ENCODE results near the gene OAS2. TPM values are rescaled to one million over a fixed set of nuclear protein-coding genes. Genes with fewer than 3 reads are reported as not detected.
"Not testable (repeated sequence)": the region's sequence is repeated elsewhere in the genome, so short reads cannot be mapped to it uniquely, and the experiment has no call there.

Gene OAS2
- total RNA-seq, 2 experiments from 2014 or later = 140 to 148 TPM

GRCh38 chr12:112988224-112988623, 9.9 kb downstream of the OAS2 start:
- no peak overlapping the region for H3K4me3 Mint-ChIP-seq
- DNase-seq = peak; percentile 62
- H3K27me3 Mint-ChIP-seq = no peaks in the 10 kb centered on the region
- H3K36me3 Mint-ChIP-seq = peaks cover 87% of the 10 kb centered on the region
- intact Hi-C loops (cut with micrococcal nuclease) = loop anchor here (1.0 kb wide), 1 partner anchor 10 kb away; the partner anchor contains the start of gene OAS2
- ChIA-PET POLR2A (interaction anchor here (1.4 to 4.8 kb wide), 2 partner anchors 10 to 81 kb away, joined by 5 to 43 read pairs; partner anchors contain the start of genes OAS1 and OAS2), CTCF (interaction anchor here (0.8 to 7.9 kb wide), 5 partner anchors 9 to 165 kb away, joined by 3 to 162 read pairs (median 5); partner anchors contain the start of gene OAS2)
- peaks cover 21% of the 10 kb centered on the region for H3K9me3 Mint-ChIP-seq
- H3K27ac Mint-ChIP-seq = peak overlapping the region; percentile 84
- peaks cover 60% of the 10 kb centered on the region for H3K4me1 Mint-ChIP-seq (ENCODE audit: low read depth)

GRCh38 chr12:112988823-112989385, 10.6 kb downstream of the OAS2 start:
- H3K4me3 Mint-ChIP-seq, H3K27me3 Mint-ChIP-seq: not testable (repeated sequence)
- POLR2A ChIA-PET = interaction anchor here (1.4 to 4.8 kb wide), 2 partner anchors 11 to 82 kb away, joined by 5 to 43 read pairs; partner anchors contain the start of genes OAS1 and OAS2
- Mint-ChIP-seq H3K4me1 (ENCODE audit: low read depth) (peaks cover 58% of the 10 kb centered on the region), H3K36me3 (peaks cover 86% of the 10 kb centered on the region), H3K9me3 (peaks cover 19% of the 10 kb centered on the region), H3K27ac (peak overlapping the region; percentile 84)
- intact Hi-C loops (cut with micrococcal nuclease) = loop anchor here (1.0 kb wide), 1 partner anchor 11 kb away; the partner anchor contains the start of gene OAS2
- DNase-seq = peak; percentile 22
- CTCF ChIA-PET = interaction anchor here (0.6 to 7.9 kb wide), 5 partner anchors 9 to 245 kb away, joined by 3 to 162 read pairs (median 4); partner anchors contain the start of gene OAS2

- intact Hi-C loops (cut with micrococcal nuclease) = loop anchor here (10.0 kb wide), 1 partner anchor 165 kb away; no protein-coding TSS in a partner anchor
- Mint-ChIP-seq H3K27ac (peak overlapping the region; percentile 51), H3K9me3 (peaks cover 12% of the 10 kb centered on the region), H3K27me3 (no peaks in the 10 kb centered on the region), H3K4me3 (no peak overlapping the region), H3K4me1 (ENCODE audit: low read depth) (peaks cover 51% of the 10 kb centered on the region), H3K36me3 (peaks cover 82% of the 10 kb centered on the region)
- no peak for DNase-seq
- ChIA-PET POLR2A (interaction anchor here (1.9 to 4.8 kb wide), 2 partner anchors 9 to 12 kb away, joined by 4 to 43 read pairs; partner anchors contain the start of gene OAS2), CTCF (interaction anchor here (2.0 to 7.9 kb wide), 4 partner anchors 11 to 185 kb away, joined by 6 to 162 read pairs (median 56); partner anchors contain the start of gene OAS2)
Measured at GRCh38 chr12:112989806-112990205, 11.5 kb downstream of the OAS2 start.

GRCh38 chr12:112992541-112993398, 14.5 kb downstream of the OAS2 start:
- no peak overlapping the region for H3K4me3 Mint-ChIP-seq
- ChIA-PET POLR2A (interaction anchor here (1.3 to 1.5 kb wide), 2 partner anchors 15 to 192 kb away, joined by 4 to 8 read pairs; partner anchors contain the start of genes DDX54 and OAS2), CTCF (interaction anchor here (0.6 to 7.9 kb wide), 64 partner anchors 9 to 490 kb away, joined by 3 to 162 read pairs (median 5); partner anchors contain the start of genes DTX1, OAS1, OAS2 and RASAL1)
- H3K36me3 Mint-ChIP-seq = peaks cover 89% of the 10 kb centered on the region
- H3K27ac Mint-ChIP-seq = no peak overlapping the region
- H3K9me3 Mint-ChIP-seq = peaks cover 5% of the 10 kb centered on the region
- peaks cover 31% of the 10 kb centered on the region for H3K4me1 Mint-ChIP-seq (ENCODE audit: low read depth)
- intact Hi-C loops (cut with micrococcal nuclease) = loop anchor here (2.0 to 10.0 kb wide), 5 partner anchors 38 to 162 kb away; no protein-coding TSS in a partner anchor
- no peaks in the 10 kb centered on the region for H3K27me3 Mint-ChIP-seq
- DNase-seq = peak; percentile 84

GRCh38 chr12:112995008-112995407, 16.7 kb downstream of the OAS2 start:
- ChIA-PET CTCF (interaction anchor here (0.8 to 5.0 kb wide), 4 partner anchors 12 to 103 kb away, joined by 3 to 73 read pairs (median 18); no protein-coding TSS in a partner anchor), POLR2A (no interaction called here)
- Mint-ChIP-seq H3K4me3 (no peak overlapping the region), H3K4me1 (ENCODE audit: low read depth) (peaks cover 11% of the 10 kb centered on the region), H3K36me3 (peaks cover 88% of the 10 kb centered on the region), H3K9me3 (peaks cover 5% of the 10 kb centered on the region), H3K27me3 (no peaks in the 10 kb centered on the region), H3K27ac (no peak overlapping the region)
- DNase-seq = no peak
- intact Hi-C loops (cut with micrococcal nuclease) = loop anchor here (10.0 kb wide), 1 partner anchor 160 kb away; no protein-coding TSS in a partner anchor

- ChIA-PET POLR2A (no interaction called here), CTCF (interaction anchor here (0.6 kb wide), 1 partner anchor 9 kb away, joined by 3 read pairs; no protein-coding TSS in a partner anchor)
- Mint-ChIP-seq H3K9me3 (peaks cover 5% of the 10 kb centered on the region), H3K36me3 (peaks cover 87% of the 10 kb centered on the region), H3K27me3 (no peaks in the 10 kb centered on the region), H3K4me1 (ENCODE audit: low read depth) (peaks cover 11% of the 10 kb centered on the region), H3K27ac (no peak overlapping the region), H3K4me3 (no peak overlapping the region)
- intact Hi-C loops (cut with micrococcal nuclease) = loop anchor here (10.0 kb wide), 1 partner anchor 158 kb away; no protein-coding TSS in a partner anchor
- DNase-seq = no peak
Measured at GRCh38 chr12:112996501-112996900, 18.2 kb downstream of the OAS2 start.

GRCh38 chr12:112997506-112997905, 19.2 kb downstream of the OAS2 start:
- Mint-ChIP-seq H3K9me3 (no peaks in the 10 kb centered on the region), H3K4me1 (ENCODE audit: low read depth) (peaks cover 10% of the 10 kb centered on the region), H3K4me3 (no peak overlapping the region), H3K27me3 (no peaks in the 10 kb centered on the region), H3K27ac (no peak overlapping the region), H3K36me3 (peaks cover 84% of the 10 kb centered on the region)
- POLR2A ChIA-PET = no interaction called here
- intact Hi-C loops (cut with micrococcal nuclease) = loop anchor here (10.0 kb wide), 1 partner anchor 157 kb away; no protein-coding TSS in a partner anchor
- no peak for DNase-seq
- CTCF ChIA-PET = interaction anchor here (1.4 kb wide), 1 partner anchor 9 kb away, joined by 4 read pairs; no protein-coding TSS in a partner anchor

- no peaks in the 10 kb centered on the region for H3K27me3 Mint-ChIP-seq
- H3K27ac Mint-ChIP-seq = no peak overlapping the region
- intact Hi-C loops (cut with micrococcal nuclease) = loop anchor here (10.0 kb wide), 1 partner anchor 156 kb away; no protein-coding TSS in a partner anchor
- no peaks in the 10 kb centered on the region for H3K4me1 Mint-ChIP-seq (ENCODE audit: low read depth)
- H3K4me3 Mint-ChIP-seq = no peak overlapping the region
- H3K9me3 Mint-ChIP-seq = no peaks in the 10 kb centered on the region
- no peak for DNase-seq
- POLR2A ChIA-PET = no interaction called here
- H3K36me3 Mint-ChIP-seq = peaks cover 83% of the 10 kb centered on the region
- CTCF ChIA-PET = no interaction called here
Measured at GRCh38 chr12:112998987-112999767, 20.9 kb downstream of the OAS2 start.

GRCh38 chr12:113000433-113000832, 22.1 kb downstream of the OAS2 start:
- intact Hi-C loops (cut with micrococcal nuclease) = no loop called here
- POLR2A ChIA-PET = no interaction called here
- Mint-ChIP-seq H3K36me3 (peaks cover 86% of the 10 kb centered on the region), H3K27ac (no peak overlapping the region), H3K4me3 (no peak overlapping the region), H3K27me3 (no peaks in the 10 kb centered on the region), H3K4me1 (ENCODE audit: low read depth) (no peaks in the 10 kb centered on the region), H3K9me3 (no peaks in the 10 kb centered on the region)
- CTCF ChIA-PET = interaction anchor here (1.3 to 1.8 kb wide), 2 partner anchors 8 to 22 kb away, joined by 3 to 7 read pairs; partner anchors contain the start of gene OAS2
- no peak for DNase-seq

- Mint-ChIP-seq H3K27me3 (no peaks in the 10 kb centered on the region), H3K9me3 (no peaks in the 10 kb centered on the region), H3K4me3 (no peak overlapping the region), H3K27ac (no peak overlapping the region), H3K4me1 (ENCODE audit: low read depth) (no peaks in the 10 kb centered on the region), H3K36me3 (peaks cover 82% of the 10 kb centered on the region)
- POLR2A ChIA-PET = interaction anchor here (0.7 kb wide), 1 partner anchor 26 kb away, joined by 3 read pairs; no protein-coding TSS in a partner anchor
- intact Hi-C loops (cut with micrococcal nuclease) = no loop called here
- no peak for DNase-seq
- CTCF ChIA-PET = interaction anchor here (1.8 kb wide), 1 partner anchor 9 kb away, joined by 7 read pairs; no protein-coding TSS in a partner anchor
Measured at GRCh38 chr12:113002155-113002554, 23.8 kb downstream of the OAS2 start.

- Mint-ChIP-seq H3K9me3 (no peaks in the 10 kb centered on the region), H3K27ac (no peak overlapping the region), H3K27me3 (no peaks in the 10 kb centered on the region), H3K36me3 (peaks cover 82% of the 10 kb centered on the region), H3K4me3 (no peak overlapping the region), H3K4me1 (ENCODE audit: low read depth) (no peaks in the 10 kb centered on the region)
- ChIA-PET CTCF (interaction anchor here (8.6 kb wide), 1 partner anchor 10 kb away, joined by 73 read pairs; no protein-coding TSS in a partner anchor), POLR2A (no interaction called here)
- intact Hi-C loops (cut with micrococcal nuclease) = no loop called here
- DNase-seq = no peak
Measured at GRCh38 chr12:113002676-113003075, 24.4 kb downstream of the OAS2 start.
